Measurements from ENCODE around the gene KRT79.
A peak's percentile ranks its signal among the peaks of the same experiment; 100 is the strongest.
"Not testable (repeated sequence)": the region's sequence is repeated elsewhere in the genome, so short reads cannot be mapped to it uniquely, and the experiment has no call there.

KRT79 gene

GRCh38 chr12:52801773-52802172 lies 32.3 kb downstream of the KRT79 start:
- no peak for DNase-seq

- no peak for DNase-seq
Measured at GRCh38 chr12:52800259-52800917, 33.7 kb downstream of the KRT79 start.

GRCh38 chr12:52799505-52800211 lies 34.5 kb downstream of the KRT79 start:
- no peak for DNase-seq

- no peak for DNase-seq
Measured at GRCh38 chr12:52798671-52799504, 35.2 kb downstream of the KRT79 start.

GRCh38 chr12:52798003-52798670 lies 36.0 kb downstream of the KRT79 start:
- DNase-seq, result no peak

GRCh38 chr12:52797529-52797894 lies 36.6 kb downstream of the KRT79 start:
- DNase-seq, result no peak

GRCh38 chr12:52796839-52797528 lies 37.1 kb downstream of the KRT79 start:
- DNase-seq, result no peak

GRCh38 chr12:52796429-52796794 lies 37.7 kb downstream of the KRT79 start:
- DNase-seq, result no peak

- no peak for DNase-seq
Measured at GRCh38 chr12:52795694-52796428, 38.2 kb downstream of the KRT79 start, which contains the start of gene KRT3. KRT3 (minus strand) TSS chr12:52796117; CDS start chr12:52796042, 75 bp downstream.

GRCh38 chr12:52795332-52795674 lies 38.8 kb downstream of the KRT79 start:
- not testable (repeated sequence) for DNase-seq

- no peak for DNase-seq
Measured at GRCh38 chr12:52794479-52795331, 39.4 kb downstream of the KRT79 start.

- DNase-seq, result no peak
Measured at GRCh38 chr12:52792185-52793029, 41.7 kb downstream of the KRT79 start.

- DNase-seq, result no peak
Measured at GRCh38 chr12:52791271-52792184, 42.6 kb downstream of the KRT79 start.

GRCh38 chr12:52790427-52791270 lies 43.5 kb downstream of the KRT79 start:
- no peak for DNase-seq

- DNase-seq, result peak; percentile 6
Measured at GRCh38 chr12:52789637-52790426, 44.3 kb downstream of the KRT79 start.

- no peak for DNase-seq
Measured at GRCh38 chr12:52788876-52789636, 45.1 kb downstream of the KRT79 start.

Data from CD4-positive, alpha-beta T cell treated with Interleukin-6 for 4 hours (primary cell).